ENCODE measurements around the gene FRMPD3. TPM values are rescaled to one million over a fixed set of nuclear protein-coding genes. Genes with fewer than 3 reads are reported as not detected.

FRMPD3 gene
- total RNA-seq = not detected in 2 replicates

GRCh38 chrX:107448998-107449835, at the start of gene FRMPD3:
Gene FRMPD3, plus strand, starts transcription at chrX:107449652. Its CDS starts 76,937 bp downstream, at chrX:107526589.

Other genes starting within 250 kb of the FRMPD3 start
- gene NUP62CL, start 243.2 kb upstream of the FRMPD3 start, total RNA-seq = 0.37 and 0.39 TPM in 2 replicates
- gene DNAAF6, start 243.0 kb upstream of the FRMPD3 start, total RNA-seq = not detected in 2 replicates
- gene PRPS1, start 178.9 kb downstream of the FRMPD3 start, total RNA-seq = 20.7 and 26.5 TPM in 2 replicates